GM19452 (cell line): ENCODE data around the gene GPC3.
"Not testable (repeated sequence)": the region's sequence is repeated elsewhere in the genome, so short reads cannot be mapped to it uniquely, and the experiment has no call there.

Source experiments
- ATAC-seq: cut with Tn5 transposase; IDR thresholded peaks from one replicate; pipeline ENCODE4 v1.9.1; 2021; ENCODE audit not compliant: unreplicated experiment

The GPC3 gene

GRCh38 chrX:133985164-133985966 lies at the start of gene GPC3:
Gene GPC3, minus strand, starts transcription at chrX:133985594.
- no peak for ATAC-seq

GRCh38 chrX:134032441-134032840 lies 47.0 kb upstream of the GPC3 start:
- ATAC-seq: no peak

- ATAC-seq: no peak
Measured at GRCh38 chrX:134026565-134027311, 41.3 kb upstream of the GPC3 start.

GRCh38 chrX:134025986-134026545 lies 40.7 kb upstream of the GPC3 start:
- ATAC-seq: no peak

- ATAC-seq: no peak
Measured at GRCh38 chrX:134024686-134025377, 39.4 kb upstream of the GPC3 start.

GRCh38 chrX:134023851-134024281 lies 38.5 kb upstream of the GPC3 start:
- ATAC-seq: no peak

GRCh38 chrX:134020910-134021309 lies 35.5 kb upstream of the GPC3 start:
- ATAC-seq: no peak

GRCh38 chrX:134019567-134020206 lies 34.3 kb upstream of the GPC3 start:
- no peak for ATAC-seq

- not testable (repeated sequence) for ATAC-seq
Measured at GRCh38 chrX:134016309-134016708, 30.9 kb upstream of the GPC3 start.

GRCh38 chrX:134015510-134015909 lies 30.1 kb upstream of the GPC3 start:
- not testable (repeated sequence) for ATAC-seq

GRCh38 chrX:134013524-134013923 lies 28.1 kb upstream of the GPC3 start:
- no peak for ATAC-seq

GRCh38 chrX:134013092-134013497 lies 27.7 kb upstream of the GPC3 start:
- no peak for ATAC-seq

- ATAC-seq: no peak
Measured at GRCh38 chrX:134010690-134011089, 25.3 kb upstream of the GPC3 start.

- no peak for ATAC-seq
Measured at GRCh38 chrX:134007716-134008115, 22.3 kb upstream of the GPC3 start.

- ATAC-seq: peak; percentile 78
Measured at GRCh38 chrX:134006484-134007161, 21.2 kb upstream of the GPC3 start.

GRCh38 chrX:134004084-134004483 lies 18.7 kb upstream of the GPC3 start:
- ATAC-seq: no peak

- ATAC-seq: no peak
Measured at GRCh38 chrX:134002921-134003615, 17.7 kb upstream of the GPC3 start.

- ATAC-seq: no peak
Measured at GRCh38 chrX:134000260-134001245, 15.2 kb upstream of the GPC3 start.
